Type B pancreatic cell (in vitro differentiated cells): Measurements from ENCODE around the gene HMCN1. TPM values are rescaled to one million over a fixed set of nuclear protein-coding genes. Genes with fewer than 3 reads are reported as not detected.

ENCODE experiments used
- DNase-seq: peaks from one replicate; pipeline ENCODE4 v3.0.0; 2021; ENCODE audit warnings: mixed read lengths; ENCODE audit not compliant: unreplicated experiment; ENCODE audit errors: extremely low spot score
- H3K27ac Mint-ChIP-seq: 2 replicates; pipeline ENCODE4 v1.8.0; 2021; ENCODE audit warnings: mild to moderate bottlenecking, mixed read lengths
- H3K27me3 Mint-ChIP-seq: 2 replicates; pipeline ENCODE4 v1.8.0; 2021; ENCODE audit warnings: mixed read lengths
- H3K36me3 Mint-ChIP-seq: 2 replicates; pipeline ENCODE4 v1.8.0; 2021; ENCODE audit warnings: mixed read lengths
- H3K4me1 Mint-ChIP-seq: one replicate; pipeline ENCODE4 v1.8.0; 2021; ENCODE audit warnings: mixed read lengths; ENCODE audit not compliant: unreplicated experiment
- H3K4me3 Mint-ChIP-seq: 2 replicates; pipeline ENCODE4 v1.8.0; 2021; ENCODE audit warnings: mild to moderate bottlenecking, mixed read lengths
- H3K9me3 Mint-ChIP-seq: 2 replicates; pipeline ENCODE4 v1.8.0; 2021; ENCODE audit warnings: mixed read lengths
- CTCF ChIP-seq: fragments of 200-600 bp; sonication (generic); conservative IDR thresholded peaks from 2 replicates; pipeline ENCODE4 v1.5.0; 2021; ENCODE audit warnings: antibody characterized with exemption, mild to moderate bottlenecking
- total RNA-seq: library from RNA; stranded (reverse); gene quantifications from 2 replicates; pipeline ENCODE4 v1.2.1, GENCODE V29; 2021; ENCODE audit warnings: low replicate concordance

HMCN1 gene
- total RNA-seq, 1 donor from 2014 or later = 13.2 TPM

DNA sequence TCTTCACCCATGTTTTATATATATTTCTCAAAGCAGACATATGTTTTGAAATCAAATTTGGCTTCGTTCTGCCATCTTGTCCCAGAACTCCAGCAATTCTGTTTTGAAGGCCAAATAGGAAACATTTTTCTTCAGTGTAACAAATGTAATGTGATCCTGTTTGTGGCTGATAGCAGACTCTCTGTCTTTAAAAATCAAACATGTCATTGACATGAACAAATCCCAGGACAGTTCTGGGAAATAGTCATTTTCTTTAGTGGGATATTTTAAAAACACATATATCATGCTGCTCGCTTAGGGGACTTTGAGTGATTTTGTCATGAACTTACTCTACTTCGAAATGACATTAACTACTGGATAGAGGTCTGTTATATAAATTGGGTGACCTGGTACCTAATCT, 51.4 kb downstream of the HMCN1 start:
- DNase-seq = no peak
- Mint-ChIP-seq H3K27ac (no peak overlapping the region), H3K9me3 (no peaks in the 10 kb centered on the region), H3K36me3 (no peaks in the 10 kb centered on the region), H3K4me3 (no peak overlapping the region), H3K4me1 (peaks cover 21% of the 10 kb centered on the region), H3K27me3 (peaks cover 3% of the 10 kb centered on the region)
- no peak for TF ChIP-seq CTCF

DNA sequence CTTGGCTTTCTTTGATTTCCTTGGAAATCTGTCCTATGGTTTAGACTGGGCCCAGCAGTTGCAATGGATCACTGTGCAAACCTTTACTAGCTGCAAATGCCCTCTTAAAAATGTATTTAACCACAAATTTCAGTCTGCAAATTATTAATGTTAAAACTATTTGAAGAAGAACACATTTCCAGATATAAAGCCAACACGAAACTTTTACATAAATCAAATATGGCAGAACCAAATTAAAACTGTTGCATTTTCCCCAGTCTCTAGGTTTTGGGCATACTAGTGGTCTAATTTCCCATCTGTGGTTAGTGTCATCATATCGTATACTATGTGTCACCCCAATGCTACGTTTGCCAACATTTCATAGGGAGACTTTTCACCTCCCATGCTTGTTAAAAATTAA, 52.3 kb downstream of the HMCN1 start:
- peaks cover 3% of the 10 kb centered on the region for H3K27me3 Mint-ChIP-seq

DNA sequence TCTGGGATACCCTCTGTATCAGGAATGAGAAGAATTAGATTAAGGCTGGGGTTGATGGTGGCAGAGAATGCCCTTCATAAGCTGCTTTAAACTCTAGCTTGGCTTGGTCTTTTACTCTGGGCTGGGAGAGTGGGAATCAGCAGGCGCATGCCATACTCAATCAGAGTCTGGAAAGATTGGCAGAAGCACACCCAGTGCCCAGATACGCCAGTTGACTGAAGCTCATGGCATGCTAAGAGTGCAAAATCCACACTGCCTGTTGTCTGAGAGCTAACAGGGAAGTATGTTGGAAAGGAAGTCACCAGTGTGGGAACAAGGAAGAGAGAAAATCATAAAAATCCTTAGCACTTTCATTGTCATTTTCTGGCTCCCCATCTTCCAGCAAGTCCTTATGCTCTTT, 53.0 kb downstream of the HMCN1 start:
- Mint-ChIP-seq H3K4me1 (peaks cover 21% of the 10 kb centered on the region), H3K9me3 (no peaks in the 10 kb centered on the region), H3K27me3 (peaks cover 3% of the 10 kb centered on the region), H3K27ac (no peak overlapping the region), H3K4me3 (no peak overlapping the region), H3K36me3 (no peaks in the 10 kb centered on the region)
- no peak for TF ChIP-seq CTCF
- no peak for DNase-seq

More for the DNA sequence above, 52.3 kb downstream of the HMCN1 start:
- H3K36me3 Mint-ChIP-seq = no peaks in the 10 kb centered on the region
- no peak for TF ChIP-seq CTCF
- no peak for DNase-seq
- no peak overlapping the region for H3K27ac Mint-ChIP-seq
- no peaks in the 10 kb centered on the region for H3K9me3 Mint-ChIP-seq
- no peak overlapping the region for H3K4me3 Mint-ChIP-seq
- H3K4me1 Mint-ChIP-seq = peaks cover 21% of the 10 kb centered on the region

GRCh38 chr1:185788386-185788785, 54.2 kb downstream of the HMCN1 start:
- Mint-ChIP-seq H3K4me1 (peaks cover 21% of the 10 kb centered on the region), H3K9me3 (no peaks in the 10 kb centered on the region), H3K27ac (no peak overlapping the region), H3K36me3 (no peaks in the 10 kb centered on the region), H3K4me3 (no peak overlapping the region), H3K27me3 (peaks cover 3% of the 10 kb centered on the region)
- no peak for DNase-seq
- no peak for TF ChIP-seq CTCF

- no peaks in the 10 kb centered on the region for H3K36me3 Mint-ChIP-seq
- H3K4me3 Mint-ChIP-seq = no peak overlapping the region
- peaks cover 3% of the 10 kb centered on the region for H3K27me3 Mint-ChIP-seq
- TF ChIP-seq CTCF = no peak
- H3K9me3 Mint-ChIP-seq = no peaks in the 10 kb centered on the region
- H3K27ac Mint-ChIP-seq = peak overlapping the region; percentile 10
- peaks cover 21% of the 10 kb centered on the region for H3K4me1 Mint-ChIP-seq
- DNase-seq = no peak
Observed at GRCh38 chr1:185789501-185790193, 55.5 kb downstream of the HMCN1 start.
